ENCODE data around the gene ANKZF1. TPM values are rescaled to one million over a fixed set of nuclear protein-coding genes. Genes with fewer than 3 reads are reported as not detected.

Gene ANKZF1
- total and polyA plus RNA-seq, 2 of the 4 experiments (the other 2 are of a cell fraction) = 18.6 to 33.8 TPM

DNA sequence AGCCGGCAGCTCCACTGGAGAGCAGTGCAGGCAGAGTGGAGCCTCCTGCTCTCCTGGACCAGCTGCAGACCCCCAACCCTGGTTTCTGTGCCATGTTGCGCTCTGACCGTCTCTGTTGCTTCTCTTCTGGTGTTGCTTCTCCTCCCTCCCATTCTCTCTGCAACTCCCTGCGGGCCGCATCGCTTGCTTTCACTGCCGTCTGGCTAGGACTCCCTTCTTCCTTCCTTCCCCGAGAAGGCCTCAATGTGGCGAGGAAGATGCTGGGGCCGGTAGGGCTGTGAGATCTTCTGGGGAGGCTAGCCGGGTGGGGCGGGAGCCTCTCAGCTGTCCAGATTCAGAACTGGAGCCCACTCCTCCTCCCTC, 55.7 kb downstream of the ANKZF1 start (continued):
- TF ChIP-seq, protein P1, sequence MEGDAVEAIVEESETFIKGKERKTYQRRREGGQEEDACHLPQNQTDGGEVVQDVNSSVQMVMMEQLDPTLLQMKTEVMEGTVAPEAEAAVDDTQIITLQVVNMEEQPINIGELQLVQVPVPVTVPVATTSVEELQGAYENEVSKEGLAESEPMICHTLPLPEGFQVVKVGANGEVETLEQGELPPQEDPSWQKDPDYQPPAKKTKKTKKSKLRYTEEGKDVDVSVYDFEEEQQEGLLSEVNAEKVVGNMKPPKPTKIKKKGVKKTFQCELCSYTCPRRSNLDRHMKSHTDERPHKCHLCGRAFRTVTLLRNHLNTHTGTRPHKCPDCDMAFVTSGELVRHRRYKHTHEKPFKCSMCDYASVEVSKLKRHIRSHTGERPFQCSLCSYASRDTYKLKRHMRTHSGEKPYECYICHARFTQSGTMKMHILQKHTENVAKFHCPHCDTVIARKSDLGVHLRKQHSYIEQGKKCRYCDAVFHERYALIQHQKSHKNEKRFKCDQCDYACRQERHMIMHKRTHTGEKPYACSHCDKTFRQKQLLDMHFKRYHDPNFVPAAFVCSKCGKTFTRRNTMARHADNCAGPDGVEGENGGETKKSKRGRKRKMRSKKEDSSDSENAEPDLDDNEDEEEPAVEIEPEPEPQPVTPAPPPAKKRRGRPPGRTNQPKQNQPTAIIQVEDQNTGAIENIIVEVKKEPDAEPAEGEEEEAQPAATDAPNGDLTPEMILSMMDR (conservative IDR thresholded peaks at IDR 0.05; ENCODE audit: low read depth, low read length) = no peak
- TF ChIP-seq MAFK (IDR thresholded peaks at IDR 0.05; ENCODE audit: low read depth, low read length) (no peak), POLR2A (IDR thresholded peaks at IDR 0.05; ENCODE audit: low read depth, low read length) (no peak)

DNA sequence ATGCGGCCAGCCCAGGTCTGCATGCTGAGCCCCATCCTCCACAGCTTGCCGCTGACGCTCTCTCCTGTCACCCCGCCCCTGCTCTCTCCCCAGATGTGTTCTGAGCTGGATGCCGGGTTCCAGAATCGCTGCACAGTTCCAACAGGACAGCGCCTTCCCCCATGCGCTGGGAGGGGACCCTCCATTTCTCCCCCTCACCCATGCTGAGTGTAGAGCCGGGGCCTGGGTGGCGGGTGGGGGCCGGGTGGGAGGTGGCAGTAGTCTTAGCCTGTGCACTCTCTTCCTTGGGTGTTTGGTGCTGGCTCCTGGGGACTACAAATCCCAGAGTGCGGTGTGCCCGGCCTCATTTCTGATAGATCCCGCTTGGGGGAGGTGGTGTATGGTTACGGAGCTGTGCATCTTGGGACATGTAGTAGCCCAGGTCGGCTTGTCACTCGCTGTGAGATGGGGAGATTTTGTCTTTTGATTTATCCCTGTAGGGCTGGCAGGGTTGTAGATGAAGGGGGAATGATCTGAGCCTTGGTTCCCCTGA, 56.4 kb downstream of the ANKZF1 start:
- no peak overlapping the region for H2BK20ac ChIP-seq (ENCODE audit: low read depth, low read length)
- intact Hi-C loops (cut with micrococcal nuclease) (no loop called here), dilution Hi-C loops (cut with HindIII; ENCODE audit: low sequenced_read_pairs, unreplicated experiment) (no loop called here), in situ Hi-C loops (cut with MboI; ENCODE audit: low sequenced_read_pairs) (no loop called here)
- peak; percentile 57 for DNase-seq
- ChIA-PET CTCF (interaction anchor here (1.0 kb wide), 1 partner anchor 9 kb away, joined by 7 read pairs; no protein-coding TSS in a partner anchor), POLR2A (ENCODE audit: unreplicated experiment) (no interaction called here)
- 0 out of 2 replicates have a peak overlapping the region, but pooled peaks have one; percentile 13 for H3K4ac ChIP-seq (ENCODE audit: low read depth, low read length)
- no peak overlapping the region for H3K27ac ChIP-seq (ENCODE audit: insufficient read depth, low read length)
- no peak overlapping the region for H2BK15ac ChIP-seq (ENCODE audit: low read depth, low read length)
- BruUV-seq (replicated peaks) = no TSS peak
- H3K23ac ChIP-seq (ENCODE audit: low read depth, low read length) = no peak overlapping the region
- H3K36me3 ChIP-seq (ENCODE audit: control insufficient read depth, insufficient read depth, low read length) = peaks cover 53% of the 10 kb centered on the region
- H2AK9ac ChIP-seq (replicated peaks; ENCODE audit: low read depth, low read length, poor library complexity) = peak overlapping the region; percentile 67
- no peak overlapping the region for H3K4me3 ChIP-seq (ENCODE audit: insufficient read depth, low read depth, low read length)
- H2AK5ac ChIP-seq (ENCODE audit: low read depth, low read length) = no peak overlapping the region; the same call in 1 of the 2 replicates
- no peak overlapping the region for H4K5ac ChIP-seq (ENCODE audit: low read depth, low read length)
- H2BK5ac ChIP-seq (ENCODE audit: low read depth, low read length, poor library complexity, severe bottlenecking) = no peak overlapping the region
- WGBS, 2 experiments (ENCODE audit: extremely low coverage in 2 of 2, insufficient read length in 1 of 2) = 49% methylated on average over 3 of the region's 17 CpGs; no CpG with 5 or more reads in 1 of the 2 experiments
- no peaks in the 10 kb centered on the region for H3K27me3 ChIP-seq (ENCODE audit: control insufficient read depth, insufficient read depth, low read length)
- no peak overlapping the region for H4K91ac ChIP-seq (ENCODE audit: insufficient read depth, low read depth, low read length)
- H3K56ac ChIP-seq (ENCODE audit: extremely low read depth, insufficient read depth, low read length) = no peak overlapping the region
- H3K4me1 ChIP-seq (ENCODE audit: control insufficient read depth, insufficient read depth, low read length) = peaks cover 14% of the 10 kb centered on the region
- H3K9me3 ChIP-seq (ENCODE audit: control insufficient read depth, insufficient read depth, low read length) = no peaks in the 10 kb centered on the region
- H4K20me1 ChIP-seq (ENCODE audit: insufficient read depth, low read length) = peaks cover 10% of the 10 kb centered on the region; the same call in 1 of the 2 replicates
- peak overlapping the region in 1 of 2 experiments; percentile 71; a peak in 2 of 4 replicates for H4K8ac ChIP-seq (ENCODE audit: low read depth in 2 of 2, low read length in 2 of 2)
- ATAC-seq (ENCODE audit: low read depth) = peak; percentile 48
- H3K4me2 ChIP-seq (ENCODE audit: low read depth, low read length) = no peak overlapping the region
- peak overlapping the region; percentile 54; the same call in 1 of the 2 replicates for H2BK120ac ChIP-seq (ENCODE audit: low read depth, low read length)
- H3K18ac ChIP-seq (ENCODE audit: low read depth, low read length) = no peak overlapping the region
- no peak overlapping the region for H3K9ac ChIP-seq (ENCODE audit: low read depth, low read length)
- no peak overlapping the region for H3K14ac ChIP-seq (replicated peaks; ENCODE audit: low read depth, low read length)
- peaks cover 4 to 16% of the 10 kb centered on the region in 2 experiments for H3K79me1 ChIP-seq (ENCODE audit: low read depth in 1 of 2, low read length in 2 of 2)
- peaks cover 11% of the 10 kb centered on the region; the same call in 1 of the 2 replicates for H3K9me1 ChIP-seq (ENCODE audit: insufficient read depth, low read length)
- peak overlapping the region; percentile 53 for H2AFZ ChIP-seq (replicated peaks; ENCODE audit: low read length, poor library complexity)
- TF ChIP-seq RFX5 (IDR thresholded peaks at IDR 0.05; ENCODE audit: low read depth, low read length) = no peak
- TF ChIP-seq SMC3 (IDR thresholded peaks at IDR 0.05; ENCODE audit: low read depth, low read length) = no peak
- no peak for TF ChIP-seq POLR2A (IDR thresholded peaks at IDR 0.05; ENCODE audit: low read depth, low read length)
- no peak for TF ChIP-seq CHD1 (IDR thresholded peaks at IDR 0.05; ENCODE audit: low read depth, low read length)
- TF ChIP-seq MAZ (IDR thresholded peaks at IDR 0.05; ENCODE audit: borderline replicate concordance, low read depth, low read length) = no peak
- TF ChIP-seq MAFK (IDR thresholded peaks at IDR 0.05; ENCODE audit: low read depth, low read length) = no peak
- TF ChIP-seq RCOR1 (IDR thresholded peaks at IDR 0.05; ENCODE audit: insufficient replicate concordance, low read length) = no peak
- no peak for TF ChIP-seq RAD21 (IDR thresholded peaks at IDR 0.05; ENCODE audit: low read length)
- TF ChIP-seq, protein P2, sequence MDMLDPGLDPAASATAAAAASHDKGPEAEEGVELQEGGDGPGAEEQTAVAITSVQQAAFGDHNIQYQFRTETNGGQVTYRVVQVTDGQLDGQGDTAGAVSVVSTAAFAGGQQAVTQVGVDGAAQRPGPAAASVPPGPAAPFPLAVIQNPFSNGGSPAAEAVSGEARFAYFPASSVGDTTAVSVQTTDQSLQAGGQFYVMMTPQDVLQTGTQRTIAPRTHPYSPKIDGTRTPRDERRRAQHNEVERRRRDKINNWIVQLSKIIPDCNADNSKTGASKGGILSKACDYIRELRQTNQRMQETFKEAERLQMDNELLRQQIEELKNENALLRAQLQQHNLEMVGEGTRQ (IDR thresholded peaks at IDR 0.05; ENCODE audit: low read depth, low read length) = no peak
- TF ChIP-seq BHLHE40 (IDR thresholded peaks at IDR 0.05; ENCODE audit: low read depth, low read length) = no peak
- no peak for TF ChIP-seq FOS (IDR thresholded peaks at IDR 0.05; ENCODE audit: low read depth, low read length)
- no peak for TF ChIP-seq CEBPB (IDR thresholded peaks at IDR 0.05; ENCODE audit: low read depth, low read length)
